HepG2 (cell line): ENCODE measurements around the gene SH3BGR. TPM values are rescaled to one million over a fixed set of nuclear protein-coding genes. Genes with fewer than 3 reads are reported as not detected.

ENCODE experiments used
- ATAC-seq: fragments of 200-7000 bp; cut with Tn5 transposase; 3 replicates; pipeline ENCODE4 v1.9.1; 2020; ENCODE audit warnings: mild to moderate bottlenecking, moderate library complexity
- BruUV-seq: library from RNA; stranded (reverse); fragments of 400-500 nt; replicated peaks from 2 replicates; lab custom pipeline; 2021; lab: Mats Ljungman, UMichigan
- CTCF ChIA-PET: fragments of 300-600 bp; formaldehyde crosslinking; extraction: SDS; loops from one replicate; lab custom pipeline; 2021; ENCODE audit warnings: low total read pairs, inconsistent platforms, low intra/inter-chr PET ratio; lab: Yijun Ruan, JAX
- POLR2A ChIA-PET: fragments of 350-600 bp; sonication (Branson Sonifier 250); formaldehyde crosslinking; loops from one replicate; lab custom pipeline; 2020; ENCODE audit warnings: antibody characterized with exemption, inconsistent platforms; lab: Yijun Ruan, JAX
- DNase-seq: peaks from one replicate; pipeline ENCODE4 v3.0.0-alpha.2; 2015; ENCODE audit warnings: low spot score
- FAIRE-seq: peaks from 3 replicates; lab custom pipeline; 2011; peaks lifted over from hg19 to GRCh38; lab: Jason Lieb, UNC
- H2AFZ ChIP-seq: one replicate; pipeline ENCODE4 v1.6.1; 2011; ENCODE audit warnings: low read length, inconsistent platforms
- H3K27ac ChIP-seq: fragments of 300-600 bp; 3 replicates; pipeline ENCODE4 v1.8.0; 2011; ENCODE audit warnings: mixed run types, mild to moderate bottlenecking, mixed read lengths, low read length, inconsistent platforms; ENCODE audit not compliant: insufficient read depth; ENCODE audit errors: extremely low read length
- H3K27me3 ChIP-seq, 2 experiments: fragments of 200-600 bp in 1 of 2; 2 replicates in 1 of 2; 3 replicates in 1 of 2; pipeline versions ENCODE4 v1.6.0 to v1.8.0; 2011; ENCODE audit warnings: low read length in 2 of 2, mild to moderate bottlenecking in 2 of 2, moderate library complexity in 2 of 2, inconsistent platforms in 1 of 2; ENCODE audit not compliant: insufficient read depth in 2 of 2, control insufficient read depth in 1 of 2
- H3K36me3 ChIP-seq, 2 experiments: fragments of 200-600 bp in 1 of 2; replicated peaks in 1 of 2; 2 replicates in 1 of 2; 3 replicates in 1 of 2; pipeline versions ENCODE4 v1.5.1 to v1.8.0; 2011; ENCODE audit warnings: low read length in 2 of 2, inconsistent platforms in 1 of 2; ENCODE audit not compliant: insufficient read depth in 2 of 2, control insufficient read depth in 1 of 2
- H3K4me1 ChIP-seq: 2 replicates; pipeline ENCODE4 v1.5.1; 2012; ENCODE audit warnings: low read length, inconsistent platforms; ENCODE audit not compliant: insufficient read depth
- H3K4me2 ChIP-seq: 2 replicates; pipeline ENCODE4 v1.6.0; 2011; ENCODE audit warnings: low read depth, low read length, inconsistent platforms
- H3K4me3 ChIP-seq, 3 experiments: fragments of 200-600 bp in 1 of 3; sonication (generic), shearing (Covaris generic) in 1 of 3; replicated peaks in 1 of 3; 2 replicates each; pipeline ENCODE4 v1.5.1; 2011 to 2016; ENCODE audit warnings: low read length in 3 of 3, inconsistent platforms in 2 of 3, low read depth in 2 of 3, mild to moderate bottlenecking in 2 of 3, control low read depth in 1 of 3, mixed read lengths in 1 of 3; ENCODE audit not compliant: insufficient read depth in 1 of 3
- H3K79me2 ChIP-seq: one replicate; pipeline ENCODE4 v1.6.1; 2011; ENCODE audit warnings: low read length, inconsistent platforms; ENCODE audit not compliant: insufficient read depth
- H3K9ac ChIP-seq: 2 replicates; pipeline ENCODE4 v1.6.0; 2011; ENCODE audit warnings: mild to moderate bottlenecking, low read depth, low read length, inconsistent platforms; ENCODE audit not compliant: insufficient read depth
- H3K9me3 ChIP-seq: 2 replicates; pipeline ENCODE4 v1.5.1; 2012; ENCODE audit warnings: mild to moderate bottlenecking, low read length
- H4K20me1 ChIP-seq: 2 replicates; pipeline ENCODE4 v1.6.0; 2011; ENCODE audit warnings: inconsistent platforms, mild to moderate bottlenecking, low read length, moderate library complexity; ENCODE audit not compliant: insufficient read depth
- CBX1 ChIP-seq: IDR thresholded peaks from one replicate; pipeline ENCODE4 v1.6.1; 2016; ENCODE audit warnings: antibody characterized with exemption, low read depth
- E2F5 ChIP-seq: sonication (generic); formaldehyde crosslinking; conservative IDR thresholded peaks from 2 replicates; pipeline ENCODE4 v1.4.0; 2020; ENCODE audit warnings: missing genetic modification reagents
- EHMT2 ChIP-seq: fragments of 200-600 bp; sonication (generic); IDR thresholded peaks from 2 replicates; pipeline ENCODE4 v1.7.0; 2017; ENCODE audit warnings: antibody characterized with exemption, low read depth, low read length, borderline replicate concordance
- HOMEZ ChIP-seq: IDR thresholded peaks from 2 replicates; pipeline ENCODE4 v1.6.1; 2016; ENCODE audit warnings: low read depth
- HOXA7 ChIP-seq: sonication (generic); formaldehyde crosslinking; IDR thresholded peaks from 2 replicates; pipeline ENCODE4 v1.8.1; 2022; ENCODE audit warnings: mild to moderate bottlenecking, missing genetic modification reagents, moderate library complexity
- MAFF ChIP-seq: IDR thresholded peaks from 2 replicates; pipeline ENCODE4 v1.6.1; 2011; ENCODE audit warnings: low read depth, low read length, improper control_type of control experiment
- MAFK ChIP-seq, 2 experiments: IDR thresholded peaks in 1 of 2; conservative IDR thresholded peaks in 1 of 2; 2 replicates each; pipeline ENCODE4 v1.6.1; 2011; ENCODE audit warnings: improper control_type of control experiment in 2 of 2, low read length in 2 of 2
- ZFYVE20 ChIP-seq: sonication (generic); formaldehyde crosslinking; IDR thresholded peaks from 2 replicates; pipeline ENCODE4 v1.8.0; 2023; ENCODE audit warnings: low read depth, mild to moderate bottlenecking, moderate library complexity, missing genetic modification reagents, borderline replicate concordance
- ZNF225 ChIP-seq: sonication (generic); formaldehyde crosslinking; IDR thresholded peaks from 2 replicates; pipeline ENCODE4 v1.4.0; 2020; ENCODE audit warnings: mild to moderate bottlenecking, missing genetic modification reagents
- ZNF333 ChIP-seq: sonication (generic); formaldehyde crosslinking; IDR thresholded peaks from 2 replicates; pipeline ENCODE4 v1.4.0; 2020; ENCODE audit warnings: mild to moderate bottlenecking, missing genetic modification reagents, borderline replicate concordance
- ZNF547 ChIP-seq: sonication (generic); formaldehyde crosslinking; IDR thresholded peaks from 2 replicates; pipeline ENCODE4 v1.5.1; 2020; ENCODE audit warnings: mild to moderate bottlenecking, missing genetic modification reagents
- ZNF552 ChIP-seq: sonication (generic); formaldehyde crosslinking; IDR thresholded peaks from 2 replicates; pipeline ENCODE4 v1.9.0; 2022; ENCODE audit warnings: missing genetic modification reagents, mild to moderate bottlenecking, borderline replicate concordance
- ZNF639 ChIP-seq: conservative IDR thresholded peaks from 2 replicates; pipeline ENCODE4 v1.6.1; 2018; ENCODE audit warnings: missing genetic modification reagents
- WGBS: methylation state at CpG from one replicate; pipeline ENCODE4 v1.1.6; 2017; ENCODE audit warnings: low lambda C conversion rate; 5-methylcytosine and 5-hydroxymethylcytosine counted together
- in situ Hi-C: cut with HindIII; loops from 2 replicates; pipeline ENCODE4 v1.10.0; 2017; ENCODE audit warnings: low pct_unique_long_range_greater_than_20kb; ENCODE audit not compliant: extremely low pct_ligation_motif_present
- intact Hi-C: fragments of 100-400 bp; cut with micrococcal nuclease; formaldehyde crosslinking; loops from one replicate; pipeline ENCODE4 v1.10.0; 2022; ENCODE audit not compliant: unreplicated experiment
- polyA plus RNA-seq, 8 experiments: library from polyadenylated mRNA; depleted of rRNA in 3 of 8; stranded (reverse) in 7 of 8; unstranded in 1 of 8; fragments of >200 nt; fragmentation: Illumina TruSeq in 4 of 8; extraction: Trizol in 4 of 8; gene quantifications; 2 replicates each; pipeline versions ENCODE4 v1.2.1 to v1.2.3, GENCODE V29; 2011 to 2016; ENCODE audit warnings: low read depth in 4 of 8, missing spikeins in 1 of 8, mixed read lengths in 1 of 8; ENCODE audit not compliant: insufficient read depth in 1 of 8
- total RNA-seq, 5 experiments: library from RNA; depleted of rRNA; stranded (reverse); fragments of >200 nt; fragmentation: Illumina TruSeq; extraction: Trizol; gene quantifications; 2 replicates each; pipeline ENCODE4 v1.2.3, GENCODE V29; 2016; ENCODE audit warnings: low read depth in 1 of 5
- TF ChIP-seq, protein P1 (sequence below): sonication (generic); formaldehyde crosslinking; IDR thresholded peaks from 2 replicates; pipeline ENCODE4 v1.8.0; 2022; ENCODE audit warnings: missing genetic modification reagents, mild to moderate bottlenecking, inconsistent platforms, borderline replicate concordance

The SH3BGR gene
- total and polyA plus RNA-seq, 2 of the 13 experiments (the other 11 are each of a cell fraction or from before 2014, with no cell fraction given), result 0.48 TPM; not detected in 1

DNA sequence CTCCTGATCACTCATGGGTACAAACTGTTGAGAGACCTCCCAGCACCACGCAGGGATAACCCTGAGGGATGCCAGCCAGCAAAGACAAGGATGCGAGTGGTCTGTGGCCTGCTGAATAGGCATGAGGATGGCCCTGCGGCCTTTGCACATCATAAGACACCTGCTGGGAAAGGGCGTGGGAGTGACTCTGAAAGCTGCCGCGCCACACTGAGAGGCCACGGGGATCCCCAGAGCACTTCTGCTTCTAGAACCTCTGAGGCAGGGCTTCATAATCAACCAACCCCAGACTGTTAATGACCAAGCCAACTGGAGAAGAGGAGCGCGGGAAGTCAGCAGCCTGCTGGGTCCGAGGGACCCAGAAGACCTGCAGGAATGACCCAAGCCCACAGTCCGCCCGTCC lies 73.8 kb downstream of the SH3BGR start:
- in situ Hi-C loops, result no loop called here
- no peak for FAIRE-seq
- DNase-seq, result no peak
- H3K9me3 ChIP-seq, result no peaks in the 10 kb centered on the region
- no peak for ATAC-seq
- POLR2A ChIA-PET, result no interaction called here
- TF ChIP-seq ZNF333 (CRISPR knock-in tag) (no peak), ZNF225 (CRISPR knock-in tag) (no peak), ZNF639 (CRISPR knock-in tag) (no peak), CBX1 (no peak)
- TF ChIP-seq, protein P1, sequence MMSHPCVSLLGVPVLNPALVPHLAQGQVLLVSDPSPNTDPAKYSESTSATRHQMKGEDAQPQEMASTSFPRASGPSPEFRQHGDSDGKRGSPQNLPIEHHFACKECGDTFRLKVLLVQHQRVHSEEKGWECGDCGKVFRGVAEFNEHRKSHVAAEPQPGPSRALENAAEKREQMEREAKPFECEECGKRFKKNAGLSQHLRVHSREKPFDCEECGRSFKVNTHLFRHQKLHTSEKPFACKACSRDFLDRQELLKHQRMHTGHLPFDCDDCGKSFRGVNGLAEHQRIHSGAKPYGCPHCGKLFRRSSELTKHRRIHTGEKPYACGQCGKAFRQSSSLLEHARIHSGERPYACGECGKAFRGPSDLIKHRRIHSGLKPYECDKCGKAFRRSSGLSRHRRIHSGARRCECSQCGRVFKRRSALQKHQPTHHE (CRISPR knock-in tag), result no peak
- WGBS, result 79% methylated on average over 12 of the region's 12 CpGs
- H3K79me2 ChIP-seq, result no peaks in the 10 kb centered on the region
- no peak overlapping the region for H3K9ac ChIP-seq
- no peak overlapping the region for H3K4me2 ChIP-seq
- H3K27me3 ChIP-seq, result no peaks in the 10 kb centered on the region
- intact Hi-C loops, result no loop called here
- no peaks in the 10 kb centered on the region for H3K36me3 ChIP-seq
- H3K4me3 ChIP-seq, result no peak overlapping the region
- peaks cover 25% of the 10 kb centered on the region for H3K4me1 ChIP-seq
- BruUV-seq, result no TSS peak
- CTCF ChIA-PET, result no interaction called here
- no peaks in the 10 kb centered on the region for H4K20me1 ChIP-seq
- H3K27ac ChIP-seq, result no peak overlapping the region
- no peak overlapping the region for H2AFZ ChIP-seq

GRCh38 chr21:39527067-39527595 lies 75.4 kb downstream of the SH3BGR start:
- intact Hi-C loops (no loop called here), in situ Hi-C loops (no loop called here)
- no peaks in the 10 kb centered on the region for H3K9me3 ChIP-seq
- no peaks in the 10 kb centered on the region for H3K27me3 ChIP-seq
- DNase-seq, result no peak
- H3K9ac ChIP-seq, result no peak overlapping the region
- ATAC-seq, result peak; percentile 17; the same call in 1 of the 3 replicates
- peaks cover 25% of the 10 kb centered on the region for H3K4me1 ChIP-seq
- H3K4me3 ChIP-seq, result no peak overlapping the region; a peak in 1 of 6 replicates
- no peak for FAIRE-seq
- 30% methylated on average over 4 of the region's 5 CpGs for WGBS
- POLR2A ChIA-PET, result no interaction called here
- BruUV-seq, result no TSS peak
- peak overlapping the region; percentile 60 for H3K4me2 ChIP-seq
- no peak for TF ChIP-seq HOMEZ (CRISPR knock-in tag)
- no peak for TF ChIP-seq ZFYVE20 (CRISPR knock-in tag)
- peak; percentile 60 for TF ChIP-seq MAFF
- TF ChIP-seq HOXA7 (CRISPR knock-in tag), result no peak
- TF ChIP-seq ZNF547 (CRISPR knock-in tag), result no peak
- TF ChIP-seq MAFK (conservative IDR thresholded peaks at IDR 0.05 in 1 of 2, IDR thresholded peaks at IDR 0.05 in 1 of 2; ENCODE audit: low read length in 2 of 2), result peak; percentile 79
- TF ChIP-seq EHMT2, result 0 out of 2 replicates have a peak, but pooled peaks have one; percentile 54
- TF ChIP-seq E2F5 (CRISPR knock-in tag), result no peak
- TF ChIP-seq ZNF552, result no peak
- CTCF ChIA-PET, result no interaction called here
- no peaks in the 10 kb centered on the region for H3K79me2 ChIP-seq
- H4K20me1 ChIP-seq, result no peaks in the 10 kb centered on the region
- H3K36me3 ChIP-seq, result no peaks in the 10 kb centered on the region
- no peak overlapping the region for H3K27ac ChIP-seq
- H2AFZ ChIP-seq, result no peak overlapping the region
